SKM-1 treated with dmso at 0.1 percent for 144 hours (cell line): Measurements from ENCODE around the gene B3GALT6.

Experiments
- DNase-seq: peaks from one replicate; lab custom pipeline; 2025; ENCODE audit not compliant: unreplicated experiment; lab: John Stamatoyannopoulos, UW

Gene B3GALT6

DNA sequence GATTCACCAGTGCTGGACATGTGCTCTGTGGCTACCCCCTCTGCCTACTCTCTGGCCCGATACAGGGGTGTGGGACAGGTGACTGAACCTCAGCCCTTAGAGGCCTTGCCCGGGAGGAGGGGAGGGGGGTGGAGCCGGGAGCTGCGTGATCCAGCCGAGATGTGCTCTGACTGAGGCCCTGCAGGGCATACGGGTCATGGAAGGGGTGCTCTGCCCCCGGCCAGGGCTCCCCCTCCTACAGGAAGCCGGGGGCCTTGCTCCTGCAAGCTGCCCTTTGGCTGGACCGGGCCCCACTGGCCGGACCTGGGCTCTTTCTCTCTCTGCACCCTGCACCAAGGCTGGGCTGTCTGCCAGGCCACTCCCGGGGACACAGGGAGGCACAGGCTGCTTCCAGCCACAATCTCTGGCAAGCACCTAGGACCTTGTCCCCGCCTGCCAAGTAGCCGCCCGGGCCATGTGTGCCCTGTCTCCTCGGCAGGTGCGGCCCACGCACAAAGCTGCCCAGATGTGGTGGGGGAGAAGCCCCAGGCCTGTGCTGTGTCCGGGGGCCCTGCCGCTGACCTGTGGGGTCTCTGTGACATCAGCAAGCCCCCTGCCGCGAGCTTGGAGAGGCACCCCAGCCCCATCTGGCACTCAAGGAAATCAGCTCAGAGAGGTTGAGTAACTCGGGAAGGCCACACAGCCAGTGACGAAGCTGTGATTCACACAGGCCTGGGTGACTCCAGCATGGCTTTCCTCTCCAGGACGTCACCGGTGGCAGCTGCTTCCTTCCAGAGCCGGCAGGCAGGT lies 49.7 kb downstream of the B3GALT6 start:
- DNase-seq, result no peak

DNA sequence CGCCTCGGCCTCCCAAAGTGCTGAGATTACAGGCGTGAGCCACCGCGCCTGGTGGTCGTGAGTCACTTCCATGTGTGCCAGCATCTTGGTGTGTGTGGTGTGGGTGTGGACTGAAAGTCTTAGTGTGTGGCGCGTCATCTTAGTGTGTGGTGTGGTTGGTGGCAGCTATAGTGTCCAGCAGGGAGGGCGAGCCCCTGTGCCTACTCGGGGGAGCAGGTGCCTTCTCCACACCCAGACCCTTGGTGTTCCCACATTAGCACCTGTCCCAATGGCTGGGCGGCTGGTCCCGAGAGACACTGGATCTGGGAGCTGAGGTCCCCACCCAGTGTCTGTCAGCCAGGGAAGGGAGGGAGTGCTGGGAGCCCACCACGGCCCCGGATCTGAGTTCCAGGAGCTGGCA lies 51.0 kb downstream of the B3GALT6 start:
- DNase-seq, result no peak

DNA sequence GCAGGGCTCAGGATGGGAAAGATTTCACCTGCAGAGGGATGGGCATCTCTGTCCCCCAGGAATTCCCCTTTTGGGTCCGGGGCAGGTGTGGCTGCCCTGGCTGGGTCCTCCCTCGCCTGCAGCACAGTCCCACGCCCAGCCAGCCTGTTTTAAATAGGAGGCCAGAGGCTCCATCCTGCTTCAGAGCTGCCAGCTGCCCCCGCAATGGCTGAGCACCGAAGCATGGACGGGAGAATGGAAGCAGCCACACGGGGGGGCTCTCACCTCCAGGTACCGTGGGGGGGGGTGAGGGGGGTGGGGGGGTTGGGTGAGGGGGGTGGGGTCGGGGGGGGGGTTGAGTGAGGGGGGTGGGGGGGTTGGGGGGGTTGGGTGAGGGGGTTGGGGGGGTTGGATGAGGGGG lies 51.8 kb downstream of the B3GALT6 start:
- no peak for DNase-seq
